NCI-H345 treated with DMSO at 0.1 percent for 48 hours (cell line): ENCODE results near the gene TBX4.

ENCODE experiments used
- DNase-seq: peaks from one replicate; lab custom pipeline; 2025; ENCODE audit not compliant: unreplicated experiment; lab: John Stamatoyannopoulos, UW

The TBX4 gene

DNA sequence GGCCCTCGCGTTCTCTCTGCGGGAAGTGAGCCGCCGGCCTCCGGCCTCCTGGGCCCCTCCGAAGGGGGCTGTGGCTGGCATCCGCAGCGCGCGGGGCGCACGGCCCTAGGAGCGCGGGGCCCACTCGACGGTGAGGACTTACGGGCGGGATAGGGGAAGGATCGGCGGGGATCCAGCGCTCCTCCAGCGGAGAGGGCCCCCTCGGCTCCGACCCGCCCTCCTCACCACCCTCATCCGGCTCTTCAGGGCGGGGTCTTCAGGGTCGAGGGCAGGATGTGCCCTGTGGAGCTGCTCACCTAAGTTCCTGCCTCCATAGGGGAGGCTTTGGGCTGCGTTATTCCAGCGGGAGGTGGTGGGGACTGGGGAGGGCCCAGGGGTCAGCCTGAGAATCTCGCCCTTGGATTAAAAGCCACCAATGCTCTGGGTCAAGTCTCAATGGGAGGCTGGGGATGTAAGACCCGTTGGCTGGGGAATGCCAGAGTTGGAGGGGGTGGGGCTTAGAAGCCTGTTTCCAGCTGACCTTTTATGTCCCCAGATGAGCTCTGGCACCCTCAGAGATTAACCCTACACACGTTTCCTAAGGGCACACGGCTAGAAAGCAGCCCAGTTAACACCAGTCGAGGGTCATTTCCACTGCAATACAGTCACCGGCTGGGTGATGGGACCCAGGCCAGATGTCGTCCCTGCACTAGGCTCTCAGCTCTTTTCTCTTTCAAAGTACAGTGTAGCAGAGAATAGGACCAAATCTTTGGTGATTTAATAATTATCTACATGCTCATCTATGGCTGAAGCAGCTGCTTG, 39.2 kb upstream of the TBX4 start:
- DNase-seq: no peak

DNA sequence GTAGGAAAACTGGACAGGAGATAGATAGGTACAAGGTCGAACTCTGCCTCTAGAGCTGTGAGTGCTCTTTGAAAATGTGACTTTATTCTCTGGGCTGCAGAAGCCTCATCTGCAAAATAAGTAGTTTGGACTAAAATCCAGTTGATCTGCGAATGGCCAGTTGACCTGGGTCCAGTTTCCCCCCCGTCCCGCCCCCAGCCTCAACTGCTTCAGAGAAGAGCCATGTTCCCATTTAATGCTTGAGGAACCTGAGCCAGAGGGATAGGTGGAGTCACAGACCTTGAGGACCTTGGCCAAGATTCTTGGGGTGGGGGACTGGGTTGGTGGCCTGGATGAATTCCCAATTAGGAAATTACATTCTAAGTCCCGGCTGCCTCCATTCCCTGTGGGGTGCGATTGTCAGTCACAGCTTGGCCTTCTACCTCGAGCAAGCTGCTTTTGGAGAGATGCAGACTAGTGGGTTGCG, 38.5 kb upstream of the TBX4 start:
- no peak for DNase-seq

DNA sequence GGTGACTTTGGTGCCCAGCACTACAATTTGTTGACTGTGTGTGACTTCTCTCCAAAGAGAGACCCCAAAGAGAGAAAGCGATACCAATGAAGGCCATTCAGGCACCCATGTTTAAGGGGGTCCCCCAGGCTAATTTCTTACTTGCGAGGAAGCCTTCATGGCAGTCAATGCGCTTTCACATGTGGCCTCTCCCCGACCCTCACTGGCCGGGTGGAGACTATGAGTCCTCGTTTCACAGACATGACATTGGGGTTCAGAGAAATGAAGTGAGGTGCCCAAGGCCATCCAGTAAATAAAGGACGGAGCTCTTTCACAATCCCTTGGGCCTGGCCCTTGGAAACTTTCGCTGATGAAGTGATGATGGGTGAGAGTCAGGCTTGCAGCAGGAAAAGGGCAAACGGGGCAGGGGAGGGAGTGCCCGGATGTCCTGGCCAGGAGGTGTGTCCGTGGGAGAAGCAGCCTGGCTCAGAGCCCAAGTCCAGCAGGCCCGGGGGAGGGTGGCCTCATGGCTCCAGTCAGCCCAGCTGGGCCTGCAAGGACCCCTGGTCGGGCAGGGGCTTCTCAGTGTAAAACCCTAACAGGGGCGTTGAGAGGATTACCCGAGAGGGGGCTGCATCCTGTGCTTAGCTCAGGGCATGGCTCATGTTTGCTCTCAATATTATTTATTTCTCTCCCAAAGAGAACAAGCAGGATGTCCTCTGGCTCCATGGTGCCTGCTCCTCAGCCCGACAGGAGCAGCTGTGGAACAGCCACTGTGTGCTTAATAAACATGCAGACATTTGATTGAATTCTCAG, 37.9 kb upstream of the TBX4 start:
- DNase-seq: no peak

DNA sequence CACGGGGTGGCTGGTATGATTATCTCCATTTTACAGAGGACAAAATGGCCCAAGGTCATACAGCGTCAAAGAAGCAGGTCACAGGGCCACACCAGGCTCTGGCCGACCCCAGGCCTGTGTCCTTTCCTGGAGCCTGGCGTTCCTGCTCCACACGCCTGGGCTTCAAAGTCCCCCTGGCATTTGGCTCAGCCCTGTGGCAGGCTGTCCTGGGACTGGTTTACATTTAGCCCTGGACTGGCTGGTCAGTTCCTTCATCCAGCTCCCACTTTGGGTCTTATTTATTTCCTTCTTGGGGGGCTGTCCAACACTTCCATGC, 37.3 kb upstream of the TBX4 start:
- DNase-seq: no peak

DNA sequence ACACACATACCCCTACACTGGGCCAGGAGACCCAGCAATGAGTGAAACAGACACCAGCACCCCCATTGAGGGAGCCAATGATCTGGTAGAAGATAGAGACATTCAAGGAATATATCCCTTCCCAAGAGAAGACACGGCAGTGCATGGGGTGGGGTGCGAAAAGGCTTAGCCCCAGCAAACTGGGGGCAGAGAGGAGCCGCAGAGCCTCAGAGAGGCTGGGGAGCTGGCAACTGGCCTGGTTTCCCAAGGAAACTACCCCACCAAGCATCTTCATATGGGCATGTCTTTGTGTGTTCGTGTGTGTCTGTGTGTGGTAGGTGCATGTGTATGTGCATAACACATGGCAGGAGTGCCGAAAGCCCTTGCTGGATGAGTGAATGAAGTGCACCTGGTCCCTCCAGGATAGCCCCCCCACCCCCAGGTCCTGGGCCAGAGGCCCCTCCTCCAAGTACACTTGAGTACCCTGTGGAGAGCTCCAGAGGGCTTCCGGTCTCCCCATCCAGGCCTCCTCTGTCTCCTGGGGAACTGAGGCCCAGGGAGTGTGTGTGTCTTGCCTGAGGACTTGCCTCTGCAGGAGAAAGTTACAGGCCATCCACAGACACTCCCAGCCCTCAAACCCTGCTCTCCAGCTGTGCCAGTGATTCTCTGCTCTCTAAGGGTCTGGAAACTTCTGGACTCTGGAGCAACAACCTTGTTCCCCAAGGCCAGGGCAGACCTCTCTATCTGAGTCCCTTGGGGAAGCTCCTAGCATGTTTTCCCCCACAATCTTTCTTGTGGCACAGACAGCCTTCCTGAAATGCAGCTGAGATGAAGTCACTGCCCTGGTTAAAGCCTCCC, 36.6 kb upstream of the TBX4 start:
- DNase-seq: no peak

DNA sequence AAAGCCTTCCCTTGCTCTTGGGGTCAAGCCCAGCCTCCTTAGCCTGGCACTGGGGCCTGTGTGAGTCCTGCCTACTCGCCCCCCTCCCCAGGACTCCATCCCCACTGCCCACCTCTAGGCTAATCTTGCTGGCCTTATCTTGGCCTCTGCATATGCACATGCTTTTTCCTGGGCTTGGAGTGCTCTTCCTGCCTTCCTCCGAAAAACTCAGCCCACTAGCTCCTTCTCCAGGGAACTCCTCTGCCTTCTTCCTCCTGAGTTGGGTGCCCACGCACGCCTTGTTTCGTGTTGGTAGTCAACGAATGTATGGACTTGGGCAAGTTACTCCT, 36.0 kb upstream of the TBX4 start:
- no peak for DNase-seq

DNA sequence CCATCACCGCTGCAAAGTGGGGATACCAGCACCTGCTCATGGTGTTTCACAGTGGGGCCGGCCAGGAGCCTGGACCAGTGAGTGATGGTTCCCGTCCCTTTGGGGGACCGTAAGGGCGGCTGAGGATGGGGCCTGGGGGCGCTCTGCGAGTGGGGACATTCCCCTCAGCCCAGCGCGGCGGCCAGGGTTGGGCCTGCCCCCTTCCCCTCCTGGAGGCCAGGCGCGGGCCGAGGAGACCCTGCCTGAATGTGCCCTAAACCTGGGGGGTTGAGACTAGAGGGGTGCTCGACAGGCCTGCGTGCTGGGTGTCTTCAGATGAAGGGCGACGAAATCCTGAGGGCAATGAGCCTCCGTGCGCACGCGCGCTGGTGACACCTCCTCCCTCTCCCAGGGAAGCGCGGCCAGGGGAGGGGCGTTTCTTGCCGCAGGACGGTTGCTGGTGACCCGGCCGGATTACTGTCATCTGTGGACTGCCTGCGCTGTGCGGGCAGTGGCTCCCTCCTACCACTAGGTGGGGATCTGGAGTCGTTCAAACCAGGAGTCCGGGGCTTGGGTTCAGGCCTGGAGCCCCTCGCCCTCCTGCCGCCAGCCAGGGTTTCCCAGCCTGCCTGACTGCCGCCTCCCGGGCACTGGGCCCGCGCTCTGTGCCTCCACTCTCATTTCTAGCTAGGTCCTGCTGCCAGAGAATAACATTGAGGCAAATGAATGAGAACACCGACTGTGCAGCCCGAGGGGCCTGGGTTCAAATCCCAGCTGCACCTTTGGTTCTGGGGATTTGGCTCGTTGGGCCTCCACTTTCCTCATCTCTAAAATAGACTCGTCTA, 35.5 kb upstream of the TBX4 start:
- DNase-seq: peak; percentile 39

DNA sequence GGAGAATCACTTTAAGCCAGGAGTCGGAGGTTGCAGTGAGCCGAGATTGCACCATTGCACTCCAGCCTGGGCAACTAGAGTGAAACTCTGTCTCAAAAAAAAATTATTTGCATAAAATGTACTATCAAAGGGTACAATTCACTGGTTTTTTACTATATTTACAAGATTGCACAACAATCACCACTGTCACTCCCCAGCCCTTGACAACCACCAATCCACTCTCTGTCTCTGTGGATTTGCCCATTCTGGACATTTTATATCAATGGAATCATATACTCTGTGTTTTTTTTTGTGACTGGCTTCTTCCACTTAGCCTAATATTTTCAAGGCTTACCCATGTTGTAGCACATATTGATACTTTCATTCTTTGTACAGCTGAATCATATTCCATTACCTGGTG, 33.8 kb upstream of the TBX4 start:
- DNase-seq: no peak

DNA sequence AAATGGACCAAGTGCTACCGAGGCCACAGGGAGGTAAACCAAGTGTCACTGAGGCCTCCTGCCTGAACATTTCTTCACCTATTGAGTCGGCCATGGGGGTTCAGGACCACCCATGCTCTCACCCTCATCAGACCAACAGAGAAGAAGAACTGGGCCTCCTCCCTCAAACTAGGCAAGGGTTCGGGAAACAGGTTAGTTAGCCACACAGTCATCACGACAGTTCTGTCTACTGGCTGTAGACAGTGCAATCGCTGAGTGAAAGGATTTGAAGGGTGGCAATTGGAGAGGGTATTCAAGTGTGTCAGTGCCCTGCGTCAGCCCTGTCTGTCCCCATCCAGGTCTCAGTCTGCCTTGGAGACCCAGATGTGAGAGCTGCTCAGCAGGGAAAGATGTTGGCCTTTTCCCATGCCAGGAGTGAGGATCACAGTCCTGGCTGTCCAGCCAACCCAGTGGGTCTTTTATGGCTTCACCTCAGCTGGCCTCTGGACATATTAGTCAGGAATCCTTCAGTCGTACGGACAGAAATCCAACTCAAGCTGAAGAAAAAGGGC, 32.7 kb upstream of the TBX4 start:
- no peak for DNase-seq

DNA sequence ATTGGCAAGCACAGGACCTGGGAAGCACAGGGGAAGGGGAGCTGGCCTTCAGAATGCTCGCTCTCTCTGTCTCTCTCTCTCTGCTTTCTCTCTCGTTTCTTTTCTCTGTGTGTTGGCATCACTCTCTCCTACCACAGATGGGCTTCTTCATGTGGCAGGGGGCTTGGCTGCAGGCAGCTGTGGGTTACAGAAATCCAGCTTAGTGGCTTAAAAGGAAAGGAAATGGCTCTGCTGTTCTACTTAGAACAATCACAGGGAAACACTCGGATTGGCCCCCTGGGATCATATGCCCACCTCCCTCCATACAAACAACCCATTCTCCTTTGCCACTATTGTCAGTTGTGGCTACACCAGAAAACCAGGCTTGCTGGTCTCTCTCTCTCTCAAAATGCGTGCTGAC, 32.2 kb upstream of the TBX4 start:
- no peak for DNase-seq

DNA sequence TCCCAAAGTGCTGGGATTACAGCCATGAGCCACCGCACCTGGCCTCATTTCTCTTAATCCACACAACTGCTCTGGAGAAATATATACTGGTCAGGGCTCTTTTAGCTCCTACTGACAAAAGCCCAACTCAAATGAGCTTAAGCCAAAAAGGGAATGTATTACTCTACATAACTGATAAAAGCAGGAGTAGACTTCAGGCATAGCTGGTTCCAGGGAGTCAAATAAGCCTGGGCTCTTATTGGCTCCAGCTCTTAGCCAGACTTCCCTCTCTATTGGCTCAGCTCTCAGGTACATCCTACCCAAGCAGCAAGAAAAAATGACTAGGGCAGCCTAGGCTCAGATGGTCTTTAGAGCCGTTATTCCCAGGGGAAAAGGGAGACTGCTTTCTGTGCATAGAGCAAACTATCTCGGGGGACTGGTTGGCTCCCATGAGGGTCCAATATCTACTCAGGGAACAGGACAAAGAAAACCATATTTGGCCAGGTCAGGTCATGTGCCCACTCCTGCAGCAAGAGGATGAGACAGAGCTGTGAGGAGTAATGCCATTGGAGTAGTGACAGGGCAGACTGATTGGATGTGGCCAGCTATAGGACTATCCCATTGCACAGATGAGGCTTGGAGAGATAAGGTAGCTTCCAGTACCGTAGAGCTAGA, 31.4 kb upstream of the TBX4 start:
- DNase-seq: no peak

DNA sequence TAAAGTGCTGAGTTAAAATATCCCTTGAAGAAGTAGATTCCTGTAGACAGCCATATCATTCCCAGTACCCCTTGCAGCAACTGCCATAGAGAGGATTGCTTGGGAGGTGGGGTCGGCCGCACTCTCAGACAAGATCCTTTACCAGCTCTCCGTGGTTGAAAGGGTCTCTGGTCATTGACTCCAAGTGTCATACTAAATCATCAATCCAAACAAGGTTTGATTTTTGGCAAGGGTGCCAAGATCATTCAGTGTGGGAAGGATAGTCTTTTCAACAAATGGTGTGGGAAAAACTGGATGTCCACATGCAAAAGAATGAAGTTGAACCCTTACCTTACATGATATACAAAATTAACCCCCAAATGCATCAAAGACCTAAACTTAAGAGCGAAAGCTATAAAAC, 30.8 kb upstream of the TBX4 start:
- DNase-seq: no peak

DNA sequence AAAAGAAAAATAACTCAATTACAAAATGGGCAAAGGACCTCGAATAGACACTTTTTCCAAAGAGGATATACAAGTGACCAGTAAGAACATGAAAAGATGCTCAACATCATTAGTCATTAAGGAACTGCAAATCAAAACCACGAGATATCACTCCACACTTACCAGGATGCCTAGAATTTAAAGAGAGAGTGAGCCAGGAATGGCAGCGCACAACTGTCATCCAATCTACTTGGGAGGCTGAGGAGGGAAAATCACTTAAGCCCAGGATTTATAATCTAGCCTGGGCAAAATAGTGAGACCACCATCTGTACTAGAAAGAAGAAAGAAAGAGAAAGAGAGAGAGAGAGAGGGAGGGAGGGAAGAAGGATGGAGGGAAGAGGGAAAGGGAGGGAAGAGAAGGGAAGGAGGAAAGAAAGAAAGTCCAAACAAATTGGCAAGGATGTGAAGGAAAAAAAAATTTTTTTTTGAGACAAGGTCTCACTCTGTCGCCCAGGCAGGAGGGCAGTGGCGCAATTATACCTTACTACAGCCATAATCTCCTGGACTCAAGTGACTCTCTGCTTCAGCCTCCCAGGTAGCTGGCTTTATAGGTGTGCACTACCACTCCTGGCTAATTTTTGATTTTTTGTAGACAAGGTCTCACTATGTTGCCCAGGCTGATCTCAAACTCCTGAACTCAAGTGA, 30.0 kb upstream of the TBX4 start:
- no peak for DNase-seq

DNA sequence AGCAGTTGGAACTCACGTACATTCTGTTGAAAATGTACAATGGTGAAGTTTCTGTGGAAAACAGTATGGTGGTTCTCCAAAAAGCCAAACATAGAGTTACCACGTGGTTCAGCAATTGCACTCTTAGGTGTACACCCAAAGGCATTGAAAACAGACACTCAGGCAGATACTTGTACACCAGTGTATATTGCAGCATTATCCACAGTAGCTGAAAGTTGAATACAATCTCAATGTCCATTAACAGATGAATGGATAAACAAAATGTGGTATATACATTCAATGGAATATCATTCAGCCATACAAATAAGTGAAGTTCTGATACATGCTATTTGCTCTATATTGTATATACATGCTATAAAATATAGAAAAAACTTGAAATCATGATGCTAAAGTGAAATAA, 29.4 kb upstream of the TBX4 start:
- no peak for DNase-seq

DNA sequence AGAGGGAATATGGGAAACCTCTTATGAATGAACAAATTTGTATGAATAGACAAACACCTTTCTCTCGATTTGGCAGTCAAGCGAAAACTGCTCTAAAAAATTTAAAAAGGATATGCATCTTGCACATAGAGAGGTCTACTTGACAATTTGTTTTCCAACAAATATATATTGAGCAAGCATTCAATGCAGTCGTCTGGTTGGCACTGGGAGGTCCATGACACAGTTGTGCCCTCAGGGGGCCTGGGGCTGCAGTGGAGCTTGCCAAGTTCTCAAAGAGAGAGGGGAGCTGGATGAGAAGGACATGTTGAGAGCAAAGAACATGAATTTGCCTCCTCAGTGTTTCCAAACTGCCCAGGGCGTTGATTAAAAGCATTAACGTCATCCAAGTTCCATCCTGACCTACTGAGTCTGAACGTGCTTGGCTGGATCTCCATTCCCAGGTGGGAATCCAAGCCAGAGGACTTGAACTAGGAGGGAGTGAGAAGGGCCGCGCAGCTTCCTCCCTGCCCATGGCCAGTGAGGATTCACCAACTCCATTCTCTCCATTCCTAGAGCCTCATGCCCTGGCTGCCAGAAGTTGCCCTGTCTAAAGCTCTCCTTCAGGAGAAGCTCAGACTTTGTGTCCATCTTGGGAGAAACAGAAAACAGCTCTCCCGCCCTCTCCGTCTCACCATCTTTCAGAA, 28.1 kb upstream of the TBX4 start:
- peak; percentile 57 for DNase-seq

DNA sequence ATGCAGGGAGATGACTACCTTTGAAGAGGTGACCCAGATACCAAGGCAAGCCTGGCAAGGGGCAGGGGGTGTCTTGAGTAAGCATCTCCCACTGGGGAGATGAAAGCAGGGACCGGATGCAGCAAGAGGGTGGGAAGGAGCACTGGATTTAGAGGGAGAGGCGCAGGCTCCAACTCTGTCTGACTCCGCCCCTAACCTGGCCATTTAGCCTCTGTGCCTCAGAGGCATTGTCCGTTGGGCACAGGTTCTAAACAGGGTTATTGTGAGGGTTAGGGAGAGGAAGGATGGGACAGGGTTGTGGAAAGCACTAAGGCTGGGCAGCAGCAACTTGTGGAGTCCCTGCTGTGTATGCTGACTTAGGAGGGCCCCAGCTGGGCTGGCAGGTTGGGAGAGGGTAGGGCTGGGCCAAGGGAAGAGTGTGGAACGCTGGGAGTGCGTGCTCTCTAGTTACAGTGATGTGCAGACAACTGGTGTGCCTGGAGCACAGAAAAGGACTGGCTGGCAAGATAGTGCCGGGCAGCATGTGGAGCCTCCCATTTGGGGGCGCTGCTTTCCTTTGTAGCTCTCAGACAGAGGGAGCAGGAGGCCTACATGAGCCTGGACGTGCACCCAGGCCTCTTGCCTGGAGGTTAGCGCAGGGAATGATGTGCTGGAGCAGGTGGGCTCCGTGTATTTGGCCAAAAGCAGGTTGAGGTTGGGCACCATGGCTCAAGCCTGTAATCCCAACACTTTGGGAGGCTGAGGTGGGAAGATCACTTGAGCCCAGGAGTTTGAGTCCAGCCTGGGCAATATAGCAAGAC, 26.3 kb upstream of the TBX4 start:
- DNase-seq: no peak

DNA sequence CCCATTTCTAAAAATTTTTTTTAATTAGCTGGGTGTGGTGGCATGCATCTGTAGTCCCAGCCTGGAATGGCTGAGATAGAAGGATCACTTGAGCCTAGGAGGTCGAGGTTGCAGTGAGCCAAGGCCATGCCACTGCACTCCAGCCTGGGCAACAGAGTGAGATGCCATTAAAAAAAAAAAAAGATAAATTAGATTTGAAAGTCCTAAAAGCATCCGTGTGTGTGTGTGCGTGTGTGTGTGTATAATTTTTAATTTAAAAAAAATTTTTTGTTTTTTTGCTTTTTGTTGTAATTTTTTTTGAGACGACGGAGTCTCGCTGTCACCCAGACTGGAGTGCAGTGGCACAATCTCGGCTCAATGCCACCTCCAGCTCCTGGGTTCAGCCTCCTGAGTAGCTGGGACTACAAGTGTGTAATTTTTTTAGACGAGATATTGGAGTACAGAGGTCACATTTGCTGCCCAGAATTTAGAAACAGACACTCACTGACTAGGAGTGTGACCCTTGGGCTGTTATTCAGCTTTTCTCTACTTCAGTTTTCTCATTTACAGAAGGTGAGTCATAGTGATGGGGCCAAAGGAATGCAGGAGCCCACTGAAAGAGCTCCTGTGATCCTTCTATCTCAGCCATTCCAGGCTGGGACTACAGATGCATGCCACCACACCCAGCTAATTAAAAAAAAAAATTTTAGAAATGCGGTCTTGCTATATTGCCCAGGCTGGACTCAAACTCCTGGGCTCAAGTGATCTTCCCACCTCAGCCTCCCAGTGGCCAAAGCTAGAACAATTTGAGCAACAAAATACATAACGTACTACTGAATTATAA, 25.5 kb upstream of the TBX4 start:
- DNase-seq: no peak
